Karpas-422 (cell line): Measurements from ENCODE around the gene UNC93B1. TPM values are rescaled to one million over a fixed set of nuclear protein-coding genes. Genes with fewer than 3 reads are reported as not detected.

Experiments used
- small RNA-seq: library from RNA; depleted of rRNA; stranded (forward); fragments of <200 nt; gene quantifications from one replicate; pipeline ENCODE3, GENCODE V24; 2014
- total RNA-seq: library from RNA; depleted of rRNA; stranded (reverse); fragments of >200 nt; shearing (Covaris generic); gene quantifications from 2 replicates; pipeline ENCODE4 v1.2.3, GENCODE V29; 2014; ENCODE audit warnings: low replicate concordance; rRNA removed

Gene UNC93B1
- total RNA-seq, 1 experiment from 2014 or later: 71.1 TPM

Small RNA genes within 50 kb of the gene (small RNA-seq; reads per million reads assigned to genes)
- gene MIR6753: not detected

Other genes with a start within 250 kb of the UNC93B1 start
- 0.40 TPM in 1 of 2 replicates, not detected in the other for gene ALDH3B1, start 6.2 kb upstream of the UNC93B1 start, total RNA-seq
- gene NDUFS8, start 26.6 kb upstream of the UNC93B1 start, total RNA-seq: 159 and 231 TPM in 2 replicates
- 47.7 and 82.3 TPM in 2 replicates for gene TCIRG1, start 34.9 kb upstream of the UNC93B1 start, total RNA-seq
- 35.8 and 51.3 TPM in 2 replicates for gene CHKA, start 117.3 kb upstream of the UNC93B1 start, total RNA-seq
- 20.9 and 21.2 TPM in 2 replicates for gene KMT5B, start 209.2 kb upstream of the UNC93B1 start, total RNA-seq